Measurements from ENCODE around the gene KCTD16. TPM values are rescaled to one million over a fixed set of nuclear protein-coding genes. Genes with fewer than 3 reads are reported as not detected.

KCTD16 gene
- total and polyA plus RNA-seq, 2 experiments from 2014 or later: 0.02 to 0.76 TPM

GRCh38 chr5:144404672-144405071 lies 234.0 kb downstream of the KCTD16 start:
- Histone ChIP-seq H2AFZ (no peak overlapping the region), H4K20me1 (replicated peaks; ENCODE audit: insufficient read depth) (no peaks in the 10 kb centered on the region), H3K4me2 (no peak overlapping the region), H3K9me2 (ENCODE audit: insufficient read depth) (no peaks in the 10 kb centered on the region), H3K27ac (ENCODE audit: low read depth) (no peak overlapping the region), H3K36me3 (ENCODE audit: insufficient read depth) (no peaks in the 10 kb centered on the region), H3F3A (replicated peaks; ENCODE audit: low read depth) (no peaks in the 10 kb centered on the region), H3K4me1 (ENCODE audit: insufficient read depth) (no peaks in the 10 kb centered on the region), H3K4me3 (no peak overlapping the region), H3K27me3 (ENCODE audit: insufficient read depth) (no peaks in the 10 kb centered on the region), H3K79me2 (replicated peaks; ENCODE audit: insufficient read depth) (no peaks in the 10 kb centered on the region)
- no peak overlapping the region for H3K27ac Mint-ChIP-seq
- ATAC-seq (no peak), DNase-seq (ENCODE audit: low spot score) (no peak)
- H3K4me3 Mint-ChIP-seq: no peak overlapping the region
- H3K36me3 Mint-ChIP-seq (ENCODE audit: low read depth): no peaks in the 10 kb centered on the region
- H3K27me3 Mint-ChIP-seq (ENCODE audit: insufficient read depth, low read depth, poor library complexity): no peaks in the 10 kb centered on the region
- H3K9me3 Mint-ChIP-seq: no peaks in the 10 kb centered on the region; the same call in 2 of the 3 replicates
- TF ChIP-seq CTCF (conservative IDR thresholded peaks at IDR 0.05; ENCODE audit: low read depth in 2 of 2) (no peak), STAT1 (IDR thresholded peaks at IDR 0.05; ENCODE audit: unreplicated experiment) (no peak), POLR2AphosphoS5 (IDR thresholded peaks at IDR 0.05; ENCODE audit: low read depth) (no peak), EZH2 (IDR thresholded peaks at IDR 0.05; ENCODE audit: low read depth, unreplicated experiment) (no peak), ETS1 (IDR thresholded peaks at IDR 0.05) (no peak), ZNF114 (CRISPR knock-in tag; IDR thresholded peaks at IDR 0.05) (no peak), ZNF331 (CRISPR knock-in tag; IDR thresholded peaks at IDR 0.05; ENCODE audit: low read depth) (no peak), REST (IDR thresholded peaks at IDR 0.05; ENCODE audit: unreplicated experiment) (no peak), JUNB (IDR thresholded peaks at IDR 0.05; ENCODE audit: unreplicated experiment) (no peak), CREB1 (CRISPR knock-in tag; IDR thresholded peaks at IDR 0.05; ENCODE audit: low read depth) (no peak)
- no peaks in the 10 kb centered on the region for H3K4me1 Mint-ChIP-seq

- Mint-ChIP-seq H3K4me3 (no peak overlapping the region), H3K36me3 (ENCODE audit: low read depth) (no peaks in the 10 kb centered on the region), H3K9me3 (no peaks in the 10 kb centered on the region; the same call in 2 of the 3 replicates), H3K27ac (no peak overlapping the region), H3K4me1 (no peaks in the 10 kb centered on the region), H3K27me3 (ENCODE audit: insufficient read depth, low read depth, poor library complexity) (no peaks in the 10 kb centered on the region)
- H3K4me1 ChIP-seq (ENCODE audit: insufficient read depth): no peaks in the 10 kb centered on the region
- no peaks in the 10 kb centered on the region for H3K79me2 ChIP-seq (replicated peaks; ENCODE audit: insufficient read depth)
- no peak overlapping the region for H2AFZ ChIP-seq
- no peaks in the 10 kb centered on the region for H3K27me3 ChIP-seq (ENCODE audit: insufficient read depth)
- no peak for DNase-seq (ENCODE audit: low spot score)
- H3K4me2 ChIP-seq: no peak overlapping the region
- no peak overlapping the region for H3K4me3 ChIP-seq
- no peaks in the 10 kb centered on the region for H3K9me2 ChIP-seq (ENCODE audit: insufficient read depth)
- no peaks in the 10 kb centered on the region for H3K36me3 ChIP-seq (ENCODE audit: insufficient read depth)
- no peak for TF ChIP-seq CREB1 (CRISPR knock-in tag; IDR thresholded peaks at IDR 0.05; ENCODE audit: low read depth)
- no peak for TF ChIP-seq ETS1 (IDR thresholded peaks at IDR 0.05)
- H4K20me1 ChIP-seq (replicated peaks; ENCODE audit: insufficient read depth): no peaks in the 10 kb centered on the region
- no peak overlapping the region for H3K27ac ChIP-seq (ENCODE audit: low read depth)
- no peak for ATAC-seq
- no peaks in the 10 kb centered on the region for H3F3A ChIP-seq (replicated peaks; ENCODE audit: low read depth)
These were observed 235.3 kb downstream of the KCTD16 start for GRCh38 chr5:144405991-144406390.
